Measurements from ENCODE around the gene KRT76.

GRCh38 chr12:52810554-52810953 lies 33.4 kb upstream of the KRT76 start:
- TF ChIP-seq EZH2phosphoT487 (IDR thresholded peaks at IDR 0.05; ENCODE audit: insufficient read depth, low read depth) (no peak), EZH2 (IDR thresholded peaks at IDR 0.05; ENCODE audit: insufficient read depth, poor library complexity, severe bottlenecking) (no peak)

Data from GM23248 (cell line).